Testis (tissue), 3 donors: ENCODE measurements around the gene TNRC18. TPM values are rescaled to one million over a fixed set of nuclear protein-coding genes. Genes with fewer than 3 reads are reported as not detected.

Source experiments
- DNase-seq: peaks from one replicate; pipeline ENCODE4 v3.0.0-alpha.2; 2019
- H3K27ac ChIP-seq, 2 donors: fragments of 200-600 bp; sonication (generic); one replicate each; pipeline ENCODE4 v1.5.1; 2019
- H3K27me3 ChIP-seq: fragments of 200-600 bp; sonication (generic); one replicate; pipeline ENCODE4 v1.5.1; 2019
- H3K36me3 ChIP-seq: fragments of 200-600 bp; sonication (generic); one replicate; pipeline ENCODE4 v1.5.1; 2017; ENCODE audit warnings: low read depth; ENCODE audit errors: missing control alignments
- H3K4me1 ChIP-seq: fragments of 200-600 bp; sonication (generic); one replicate; pipeline ENCODE4 v1.5.1; 2019
- H3K4me3 ChIP-seq, 2 donors: fragments of 200-600 bp; sonication (generic); one replicate each; pipeline ENCODE4 v1.5.1; 2017 to 2019
- H3K9me3 ChIP-seq: fragments of 200-600 bp; sonication (generic); one replicate; pipeline ENCODE4 v1.5.1; 2017
- POLR2A ChIP-seq: fragments of 450-650 bp; IDR thresholded peaks from one replicate; pipeline ENCODE4 v1.6.1; 2017; ENCODE audit warnings: antibody characterized with exemption, mild to moderate bottlenecking, moderate library complexity
- WGBS, 2 donors: methylation state at CpG; one replicate each; pipeline ENCODE4 v1.1.5; 2018; 5-methylcytosine and 5-hydroxymethylcytosine counted together
- intact Hi-C: fragments of 100-400 bp; cut with DNase I; formaldehyde crosslinking; loops from one replicate; pipeline ENCODE4 v1.15.1; 2023; ENCODE audit warnings: low total_unique reads
- polyA plus RNA-seq: library from polyadenylated mRNA; stranded (reverse); fragments of 350-450 nt; fragmentation: Illumina TruSeq; extraction: RNeasy Lipid Tissue Mini Kit (QIAGEN cat#74804); gene quantifications from one replicate; pipeline ENCODE4 v1.2.3, GENCODE V29; 2014; ENCODE audit warnings: low read depth, low replicate concordance; ENCODE audit not compliant: insufficient read depth
- total RNA-seq, 2 donors: library from RNA; depleted of rRNA; stranded (reverse); fragments of >200 nt; gene quantifications; one replicate each; pipeline ENCODE4 v1.2.3, GENCODE V29; 2016
- TF ChIP-seq, protein P1 (sequence below), 3 experiments: fragments of 450-650 bp in 2 of 3; fragments of 200-600 bp in 1 of 3; sonication (generic) in 1 of 3; IDR thresholded peaks; one replicate each; pipeline ENCODE4 v1.5.1; 2016 to 2019; ENCODE audit warnings: antibody characterized with exemption in 3 of 3, mild to moderate bottlenecking in 2 of 3, moderate library complexity in 1 of 3

The TNRC18 gene
- total and polyA plus RNA-seq, 3 donors from 2014 or later: 56.2 to 128 (median 117) TPM

DNA sequence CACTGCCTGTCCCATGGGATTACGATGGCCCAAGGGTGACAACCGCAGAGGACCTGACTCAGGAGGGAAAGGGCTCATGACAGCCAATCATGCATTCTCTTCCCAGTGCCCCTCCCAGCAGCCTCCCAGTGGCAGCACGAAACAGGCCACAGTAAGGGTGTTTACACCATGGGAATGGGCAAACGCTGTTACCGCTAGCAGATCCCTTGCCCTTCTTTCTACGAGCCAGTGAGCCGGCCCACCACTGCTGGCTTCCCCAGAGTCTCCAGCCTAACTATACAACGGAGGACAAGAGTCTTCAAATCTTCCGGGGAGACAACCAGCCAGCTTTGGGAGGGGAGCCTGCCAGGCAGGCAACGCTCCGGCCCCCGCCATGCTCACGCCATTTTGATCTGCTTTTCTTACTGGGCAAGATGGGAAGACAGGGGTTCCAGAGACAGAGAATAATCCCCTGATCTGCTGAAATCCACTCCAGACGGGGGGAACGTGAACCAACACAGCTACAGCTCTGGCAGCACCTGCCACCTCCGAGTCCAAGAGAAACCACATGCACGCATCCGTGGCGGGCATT lies 71.1 kb downstream of the TNRC18 start:
- Histone ChIP-seq H3K9me3 (no peaks in the 10 kb centered on the region), H3K36me3 (no peaks in the 10 kb centered on the region), H3K27ac (no peak overlapping the region), H3K27me3 (no peaks in the 10 kb centered on the region), H3K4me3 (no peak overlapping the region), H3K4me1 (peaks cover 14% of the 10 kb centered on the region)
- no peak for DNase-seq
- 90 to 97% methylated on average over 15 to 19 of the region's 19 CpGs for WGBS, 2 donors
- TF ChIP-seq, protein P1, sequence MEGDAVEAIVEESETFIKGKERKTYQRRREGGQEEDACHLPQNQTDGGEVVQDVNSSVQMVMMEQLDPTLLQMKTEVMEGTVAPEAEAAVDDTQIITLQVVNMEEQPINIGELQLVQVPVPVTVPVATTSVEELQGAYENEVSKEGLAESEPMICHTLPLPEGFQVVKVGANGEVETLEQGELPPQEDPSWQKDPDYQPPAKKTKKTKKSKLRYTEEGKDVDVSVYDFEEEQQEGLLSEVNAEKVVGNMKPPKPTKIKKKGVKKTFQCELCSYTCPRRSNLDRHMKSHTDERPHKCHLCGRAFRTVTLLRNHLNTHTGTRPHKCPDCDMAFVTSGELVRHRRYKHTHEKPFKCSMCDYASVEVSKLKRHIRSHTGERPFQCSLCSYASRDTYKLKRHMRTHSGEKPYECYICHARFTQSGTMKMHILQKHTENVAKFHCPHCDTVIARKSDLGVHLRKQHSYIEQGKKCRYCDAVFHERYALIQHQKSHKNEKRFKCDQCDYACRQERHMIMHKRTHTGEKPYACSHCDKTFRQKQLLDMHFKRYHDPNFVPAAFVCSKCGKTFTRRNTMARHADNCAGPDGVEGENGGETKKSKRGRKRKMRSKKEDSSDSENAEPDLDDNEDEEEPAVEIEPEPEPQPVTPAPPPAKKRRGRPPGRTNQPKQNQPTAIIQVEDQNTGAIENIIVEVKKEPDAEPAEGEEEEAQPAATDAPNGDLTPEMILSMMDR (IDR thresholded peaks at IDR 0.05): no peak
- no peak for TF ChIP-seq POLR2A
- intact Hi-C loops: no loop called here

DNA sequence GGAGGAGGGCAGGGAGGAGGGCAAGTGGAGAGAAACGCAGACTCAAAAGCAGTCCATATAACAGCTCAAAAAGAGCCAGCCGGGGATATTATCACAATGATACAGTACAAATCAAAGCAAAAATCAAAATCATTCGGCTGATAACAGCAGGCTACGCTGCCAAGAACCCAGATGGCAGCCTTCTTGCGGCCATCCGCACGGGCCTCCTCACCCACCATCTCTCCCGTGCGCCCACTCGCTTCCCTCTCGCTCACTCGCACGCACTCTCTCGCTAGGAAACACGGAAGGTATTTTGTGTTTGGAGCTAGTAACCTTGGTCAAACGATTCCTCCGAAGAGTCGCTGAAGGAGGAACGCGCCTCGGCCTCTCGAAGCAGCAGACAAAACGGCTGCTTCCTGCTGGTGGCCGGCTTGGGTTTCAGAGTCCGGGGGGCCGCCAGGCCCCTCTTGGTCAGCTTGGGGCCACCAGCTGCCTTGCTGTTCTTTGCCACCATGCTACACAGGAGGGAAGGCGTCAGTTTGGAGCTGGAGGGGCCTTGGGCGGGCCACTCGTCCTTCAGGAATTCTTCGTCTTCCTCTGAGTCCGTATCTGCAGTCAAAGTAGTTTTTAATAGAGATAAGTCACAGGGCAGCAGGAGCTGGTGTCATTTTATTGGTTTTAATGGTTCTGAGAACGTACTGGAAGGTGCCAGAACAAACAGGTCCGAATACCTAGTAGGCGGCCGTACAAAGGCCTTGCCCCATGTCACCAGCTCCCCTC lies 71.9 kb downstream of the TNRC18 start:
- intact Hi-C loops: no loop called here
- Histone ChIP-seq H3K4me3 (no peak overlapping the region), H3K36me3 (no peaks in the 10 kb centered on the region), H3K9me3 (no peaks in the 10 kb centered on the region), H3K27me3 (no peaks in the 10 kb centered on the region), H3K27ac (no peak overlapping the region), H3K4me1 (peaks cover 14% of the 10 kb centered on the region)
- no peak for TF ChIP-seq POLR2A
- TF ChIP-seq, protein P1 (IDR thresholded peaks at IDR 0.05): no peak
- 93 to 95% methylated on average over 35 of the region's 35 CpGs for WGBS, 2 donors
- no peak for DNase-seq

DNA sequence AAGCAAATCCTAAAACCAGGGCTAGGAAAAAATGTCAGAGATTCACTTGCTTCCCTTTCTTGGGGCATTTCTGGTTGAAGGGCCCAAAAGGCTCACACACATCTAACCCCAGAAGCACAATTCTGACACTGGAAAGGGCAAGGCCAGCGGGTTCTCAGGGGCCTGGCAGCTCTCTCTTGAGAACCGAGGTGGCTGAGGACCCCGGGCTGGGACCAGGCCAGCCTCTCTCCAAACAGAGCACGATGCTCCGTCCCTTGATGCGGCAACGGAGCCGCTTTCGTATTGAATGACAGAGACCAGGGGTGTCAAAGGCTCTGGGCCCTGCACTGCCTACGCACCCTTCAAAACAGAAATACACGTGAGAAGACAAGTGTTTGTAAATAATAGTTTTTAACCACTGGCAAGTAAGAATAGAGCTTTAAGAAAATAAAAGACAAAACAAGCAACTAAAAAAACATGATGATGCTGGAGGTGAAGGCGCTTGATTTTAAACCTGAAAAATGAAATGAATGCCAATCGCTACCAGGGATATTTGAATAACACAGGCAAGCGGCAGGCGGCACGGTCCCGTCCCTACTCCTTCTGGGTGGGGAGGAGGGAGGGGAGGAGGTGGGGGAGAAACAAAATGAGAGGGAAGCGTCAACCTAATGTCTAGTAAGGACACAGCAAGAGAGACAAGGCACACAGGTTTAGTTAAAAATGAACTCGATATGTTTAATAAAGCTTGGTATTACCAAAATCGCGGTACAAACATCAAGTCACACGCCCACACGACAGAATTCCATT lies 72.8 kb downstream of the TNRC18 start:
- Histone ChIP-seq H3K27me3 (no peaks in the 10 kb centered on the region), H3K4me1 (peaks cover 14% of the 10 kb centered on the region), H3K36me3 (no peaks in the 10 kb centered on the region), H3K27ac (no peak overlapping the region), H3K4me3 (no peak overlapping the region), H3K9me3 (no peaks in the 10 kb centered on the region)
- intact Hi-C loops: no loop called here
- DNase-seq: no peak
- TF ChIP-seq POLR2A: no peak
- TF ChIP-seq, protein P1 (IDR thresholded peaks at IDR 0.05): no peak
- 90 to 92% methylated on average over 23 of the region's 23 CpGs for WGBS, 2 donors

DNA sequence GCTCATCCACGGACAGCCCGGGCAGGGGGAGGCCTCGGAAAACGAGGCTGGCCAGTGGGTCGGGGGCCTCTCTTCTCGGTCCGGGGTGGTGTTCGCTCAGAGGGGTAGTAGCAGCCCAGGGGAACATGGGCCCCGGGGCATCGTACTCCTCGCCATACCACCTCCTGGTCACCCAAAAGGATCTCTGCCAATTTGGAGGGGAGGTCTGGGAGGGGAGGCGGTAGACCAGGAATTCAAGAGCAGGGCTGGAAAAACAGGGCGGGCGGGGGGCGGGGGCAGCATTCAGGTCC lies 73.5 kb downstream of the TNRC18 start:
- Histone ChIP-seq H3K9me3 (no peaks in the 10 kb centered on the region), H3K4me1 (peaks cover 13% of the 10 kb centered on the region), H3K27ac (no peak overlapping the region), H3K27me3 (no peaks in the 10 kb centered on the region), H3K4me3 (no peak overlapping the region), H3K36me3 (no peaks in the 10 kb centered on the region)
- no peak for TF ChIP-seq POLR2A
- intact Hi-C loops: no loop called here
- DNase-seq: no peak
- WGBS, 2 donors: 80 to 84% methylated on average over 1 to 15 of the region's 15 CpGs

- H3K4me3 ChIP-seq: no peak overlapping the region
- H3K27ac ChIP-seq: no peak overlapping the region
- H3K27me3 ChIP-seq: no peaks in the 10 kb centered on the region
- intact Hi-C loops: no loop called here
- no peaks in the 10 kb centered on the region for H3K36me3 ChIP-seq
- TF ChIP-seq, protein P1 (IDR thresholded peaks at IDR 0.05): no peak
- TF ChIP-seq POLR2A: no peak
- 84 to 85% methylated on average over 21 to 34 of the region's 34 CpGs for WGBS, 2 donors
- no peak for DNase-seq
- no peaks in the 10 kb centered on the region for H3K9me3 ChIP-seq
- H3K4me1 ChIP-seq: peaks cover 8% of the 10 kb centered on the region
These were observed 74.0 kb downstream of the TNRC18 start for GRCh38 chr7:5349437-5350173.
